NCI-H226 (cell line): Measurements from ENCODE around the gene RPN2.
A peak's percentile ranks its signal among the peaks of the same experiment; 100 is the strongest.
"Not testable (repeated sequence)": the region's sequence is repeated elsewhere in the genome, so short reads cannot be mapped to it uniquely, and the experiment has no call there.

ENCODE experiments used
- DNase-seq: peaks from one replicate; pipeline ENCODE4 v3.0.0-alpha.2; 2015

The RPN2 gene

GRCh38 chr20:37178839-37179682 lies at the start of gene RPN2, which contains the start of gene MROH8:
Gene RPN2, plus strand, starts transcription at chr20:37179330. Its CDS starts 27 bp downstream, at chr20:37179357.
Gene MROH8, minus strand, starts transcription at chr20:37179548.
- DNase-seq = peak; percentile 96

DNA sequence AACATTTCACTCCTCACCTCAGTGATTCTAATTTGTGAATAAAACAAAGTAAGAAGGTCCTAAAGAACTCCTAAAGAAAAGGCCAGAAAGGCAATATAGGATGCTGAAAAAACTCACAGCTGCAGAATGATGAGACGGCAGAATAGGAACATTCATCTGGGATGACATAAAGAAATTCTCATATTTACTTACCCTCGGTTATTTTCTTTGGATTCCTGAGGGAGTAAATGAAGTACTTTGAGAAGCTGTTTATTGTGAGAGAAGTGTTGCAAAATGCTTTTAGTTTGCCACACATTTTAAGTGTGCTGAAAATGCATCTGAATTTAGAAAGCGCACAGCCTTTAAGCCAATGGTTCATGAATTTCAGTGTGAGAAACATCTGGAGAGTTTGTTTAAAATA lies 47.6 kb upstream of the RPN2 start:
- no peak for DNase-seq

DNA sequence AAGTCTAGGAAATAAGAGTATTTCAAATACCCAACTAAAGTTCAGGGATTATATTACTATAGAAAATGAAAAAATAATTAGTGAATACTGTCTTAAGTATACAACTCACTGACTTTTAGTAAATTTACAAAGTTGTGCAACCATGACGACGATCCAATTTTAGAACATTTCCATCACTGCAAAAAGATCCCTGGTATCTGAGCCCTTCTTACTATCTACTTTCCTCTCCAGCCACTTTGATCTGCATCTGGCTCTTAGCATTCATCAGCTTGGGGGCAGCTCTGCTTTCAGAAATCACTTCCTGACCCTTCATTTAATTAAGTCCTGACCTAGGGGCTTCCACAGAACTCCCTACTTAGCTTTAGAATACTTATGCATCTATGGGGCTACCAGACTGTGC lies 45.2 kb upstream of the RPN2 start:
- no peak for DNase-seq

DNA sequence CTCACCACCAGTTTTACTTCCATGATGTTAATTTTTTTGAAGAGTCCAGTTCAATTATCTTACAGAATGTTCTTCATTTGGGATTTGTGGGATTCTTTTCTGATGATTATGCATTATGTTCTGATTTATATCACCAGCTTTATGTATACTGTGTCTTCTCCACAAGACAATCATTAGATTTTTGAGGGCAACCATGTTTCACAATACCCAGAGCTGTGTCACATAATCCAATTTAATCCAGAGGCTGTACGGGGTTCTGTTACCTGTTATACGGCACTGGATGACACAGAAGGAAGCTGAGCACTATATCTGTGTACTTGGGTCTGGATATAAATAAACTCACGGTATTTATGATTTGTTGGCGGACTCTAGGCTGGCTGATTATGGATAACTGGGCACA lies 41.6 kb upstream of the RPN2 start:
- DNase-seq = no peak

DNA sequence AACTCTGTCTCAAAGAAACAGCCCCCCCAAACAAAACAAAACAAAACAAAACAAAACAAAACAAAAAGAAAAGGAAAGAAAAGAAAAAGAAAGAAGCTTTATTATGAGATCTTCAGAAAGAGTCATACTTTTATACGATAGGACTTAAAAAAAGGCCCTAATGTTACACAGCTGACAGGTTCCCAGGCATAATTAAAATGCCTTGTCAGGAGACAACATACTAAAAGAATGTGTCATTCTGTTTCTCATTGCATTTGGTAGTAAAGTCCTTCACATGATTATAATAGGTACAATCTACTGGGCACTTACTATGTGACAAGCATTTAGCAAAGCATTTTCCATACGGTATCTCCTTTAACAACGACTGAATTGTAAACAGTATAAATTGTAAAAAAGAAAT lies 36.4 kb upstream of the RPN2 start:
- DNase-seq = no peak

DNA sequence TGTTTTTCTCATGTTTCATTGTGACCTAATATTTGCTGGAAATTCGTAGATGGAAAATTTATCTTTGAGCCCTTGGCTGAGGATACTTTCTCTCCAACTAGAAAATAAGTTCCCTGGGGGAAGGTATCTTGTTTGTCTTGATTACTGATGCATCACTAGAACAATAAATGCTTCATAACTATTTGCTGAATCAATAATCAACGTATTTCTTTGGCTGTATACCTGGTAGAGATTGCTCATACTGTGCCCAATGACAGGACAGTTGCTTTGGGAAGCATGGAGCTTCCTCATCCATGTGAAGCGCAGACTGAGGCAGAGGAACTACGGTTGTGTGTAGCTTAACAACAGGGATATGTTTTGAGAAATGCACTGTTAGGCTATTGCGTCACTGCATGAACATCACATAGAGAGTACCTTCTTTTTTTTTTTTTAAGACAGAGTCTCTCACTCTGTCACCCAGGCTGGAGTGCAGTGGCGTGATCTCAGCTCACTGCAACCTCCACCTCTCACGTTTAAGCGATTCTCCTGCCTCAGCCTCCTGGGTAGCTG lies 34.2 kb upstream of the RPN2 start:
- DNase-seq = no peak

- DNase-seq = no peak
Measured at GRCh38 chr20:37147250-37147649, 31.9 kb upstream of the RPN2 start.

GRCh38 chr20:37150864-37151263 lies 28.3 kb upstream of the RPN2 start:
- DNase-seq = not testable (repeated sequence)

GRCh38 chr20:37151529-37151928 lies 27.6 kb upstream of the RPN2 start:
- no peak for DNase-seq

GRCh38 chr20:37152284-37152683 lies 26.8 kb upstream of the RPN2 start:
- no peak for DNase-seq

DNA sequence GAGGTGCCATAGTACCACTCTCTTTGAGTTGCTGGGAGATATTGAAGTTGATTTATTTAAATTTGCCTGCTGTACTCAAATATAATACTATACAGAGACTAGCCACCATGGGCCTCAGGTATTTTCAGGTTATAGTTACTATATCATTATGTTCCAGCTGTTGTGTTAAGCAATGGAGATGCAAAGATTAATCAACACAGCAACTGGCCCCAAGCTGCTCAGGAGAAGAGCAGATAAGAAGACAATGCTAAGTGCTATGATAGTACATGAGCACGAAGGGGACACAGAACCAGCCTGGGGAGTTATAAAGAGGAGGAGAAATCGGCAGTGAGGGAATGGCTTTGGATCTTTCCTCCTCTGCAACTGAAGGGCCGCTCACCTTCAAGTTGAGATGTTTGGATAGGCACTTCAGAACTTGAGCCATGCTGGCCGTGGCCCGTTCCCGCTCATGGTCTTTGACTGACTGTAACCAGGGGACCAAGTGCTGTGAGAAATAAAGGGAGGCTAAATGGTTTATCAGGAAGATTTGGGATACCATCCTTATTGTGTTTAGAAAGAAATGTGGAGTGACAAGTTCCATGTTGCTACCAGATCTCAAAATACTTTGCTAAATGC lies 24.3 kb upstream of the RPN2 start:
- DNase-seq = no peak

GRCh38 chr20:37155987-37156386 lies 23.1 kb upstream of the RPN2 start:
- no peak for DNase-seq

DNA sequence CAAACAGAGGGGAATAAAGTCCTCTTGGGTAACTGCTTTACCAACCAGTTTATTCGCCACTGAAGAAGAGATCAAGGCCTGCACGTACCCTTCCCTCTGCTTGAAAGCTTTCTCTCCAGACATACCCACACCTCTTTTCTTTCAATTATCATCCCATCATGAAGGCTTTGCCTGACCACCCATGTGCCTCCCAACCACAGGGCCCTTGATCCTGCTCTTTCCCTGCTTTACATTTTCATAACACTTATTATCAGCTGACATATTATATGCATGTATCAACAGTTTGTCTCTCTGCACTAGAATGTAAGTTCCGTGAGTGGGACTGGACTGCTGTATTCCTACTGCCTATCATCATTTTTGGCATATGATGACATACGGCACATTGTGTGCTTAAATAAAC lies 20.9 kb upstream of the RPN2 start:
- no peak for DNase-seq

DNA sequence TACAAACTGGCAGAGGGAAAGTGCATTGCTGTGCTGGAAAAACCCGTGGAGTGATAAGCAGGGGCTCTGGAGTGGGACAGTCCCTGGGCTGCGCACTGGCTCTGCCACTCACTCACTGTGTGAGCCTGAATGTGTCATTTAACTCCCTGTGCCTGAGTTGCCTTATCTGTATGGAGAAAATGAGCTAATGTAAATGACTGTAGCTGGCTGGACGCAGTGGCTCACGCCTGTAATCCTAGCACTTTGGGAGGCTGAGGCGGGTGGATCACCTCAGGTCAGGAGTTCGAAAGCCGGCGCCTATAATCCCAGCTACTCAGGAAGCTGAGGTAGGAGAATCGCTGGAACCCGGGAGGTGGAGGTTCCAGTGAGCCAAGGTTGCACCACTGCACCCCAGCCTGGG lies 18.4 kb upstream of the RPN2 start:
- DNase-seq = no peak

GRCh38 chr20:37161830-37162549 lies 17.1 kb upstream of the RPN2 start:
- no peak for DNase-seq

DNA sequence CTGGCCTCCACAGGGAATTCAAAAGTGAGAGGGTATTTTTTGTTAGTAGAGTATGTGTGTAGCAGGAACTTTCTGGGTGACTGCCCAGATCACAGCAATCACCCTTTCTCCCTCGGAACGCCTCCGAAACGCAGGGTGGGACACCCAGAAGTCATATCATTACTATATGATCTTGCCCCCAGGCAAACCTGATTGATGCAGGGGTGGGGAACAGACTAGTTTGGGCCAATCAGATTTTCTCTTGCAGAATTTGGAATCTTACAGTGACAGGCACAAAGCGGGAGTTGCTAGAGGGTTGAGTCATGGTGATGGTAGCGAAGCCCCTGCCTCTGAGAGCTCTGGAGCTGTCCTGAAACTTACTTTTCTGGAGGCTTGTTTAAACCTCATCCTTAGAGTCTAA lies 16.5 kb upstream of the RPN2 start:
- DNase-seq = no peak

- no peak for DNase-seq
Measured at GRCh38 chr20:37163832-37164554, 15.1 kb upstream of the RPN2 start.

- no peak for DNase-seq
Measured at GRCh38 chr20:37165031-37165430, 14.1 kb upstream of the RPN2 start.

GRCh38 chr20:37166867-37167266 lies 12.3 kb upstream of the RPN2 start:
- DNase-seq = no peak

- DNase-seq = no peak
Measured at GRCh38 chr20:37172836-37173235, 6.3 kb upstream of the RPN2 start.

GRCh38 chr20:37179683-37180524 lies 774 bp downstream of the RPN2 start:
- peak; percentile 38 for DNase-seq

DNA sequence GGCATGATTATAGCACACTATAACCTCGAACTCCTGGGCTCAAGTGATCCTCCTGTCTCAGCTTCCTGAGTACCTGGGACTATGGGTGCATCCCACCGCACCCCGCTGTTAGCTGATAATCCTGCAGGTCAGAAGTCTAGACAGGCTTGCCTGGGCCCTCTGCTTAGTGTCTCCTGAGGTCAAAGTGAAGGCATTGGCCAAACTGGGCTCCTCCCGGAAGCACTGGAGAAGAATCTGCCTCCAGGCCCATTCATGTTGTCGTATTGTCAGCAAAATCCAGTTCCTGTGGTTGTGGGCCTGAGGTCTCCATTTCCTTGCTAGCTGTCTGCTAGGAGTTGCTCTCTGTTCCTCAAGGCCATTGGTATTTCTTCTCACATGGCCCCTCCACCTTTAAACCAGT lies 6.6 kb downstream of the RPN2 start:
- DNase-seq = no peak
